Measurements from ENCODE around the gene RPL28.

The RPL28 gene

DNA sequence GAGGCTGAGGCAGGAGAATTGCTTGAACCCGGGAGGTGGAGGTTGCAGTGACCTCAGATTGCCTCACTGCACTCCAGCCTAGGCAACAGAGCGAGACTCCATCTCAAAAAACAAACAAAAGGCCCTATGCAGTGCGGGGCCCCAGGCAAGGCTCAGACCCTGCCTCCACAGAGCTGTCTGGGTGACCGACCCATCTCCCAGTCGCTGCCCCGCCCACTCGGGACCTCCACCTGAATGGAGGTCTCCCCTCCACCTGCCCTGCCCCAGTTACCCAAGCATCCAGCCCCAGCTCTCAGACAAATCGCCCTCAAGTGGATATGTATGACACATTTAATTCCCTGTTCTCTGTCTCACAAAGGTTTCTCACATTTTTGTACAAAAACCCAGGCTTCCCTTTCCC, 20.5 kb upstream of the RPL28 start:
- no peak for DNase-seq (ENCODE audit: low read depth)
- no peak overlapping the region for H3K4me3 ChIP-seq (ENCODE audit: low read depth, low read length)
- TF ChIP-seq, protein P1, sequence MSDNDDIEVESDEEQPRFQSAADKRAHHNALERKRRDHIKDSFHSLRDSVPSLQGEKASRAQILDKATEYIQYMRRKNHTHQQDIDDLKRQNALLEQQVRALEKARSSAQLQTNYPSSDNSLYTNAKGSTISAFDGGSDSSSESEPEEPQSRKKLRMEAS (IDR thresholded peaks at IDR 0.05; ENCODE audit: low read depth, low read length), result no peak
- no peak for TF ChIP-seq MYC (IDR thresholded peaks at IDR 0.05; ENCODE audit: low read depth, low read length)
- no peak for TF ChIP-seq POLR2A (IDR thresholded peaks at IDR 0.05; ENCODE audit: extremely low read depth, insufficient read length)
- TF ChIP-seq, protein P2, sequence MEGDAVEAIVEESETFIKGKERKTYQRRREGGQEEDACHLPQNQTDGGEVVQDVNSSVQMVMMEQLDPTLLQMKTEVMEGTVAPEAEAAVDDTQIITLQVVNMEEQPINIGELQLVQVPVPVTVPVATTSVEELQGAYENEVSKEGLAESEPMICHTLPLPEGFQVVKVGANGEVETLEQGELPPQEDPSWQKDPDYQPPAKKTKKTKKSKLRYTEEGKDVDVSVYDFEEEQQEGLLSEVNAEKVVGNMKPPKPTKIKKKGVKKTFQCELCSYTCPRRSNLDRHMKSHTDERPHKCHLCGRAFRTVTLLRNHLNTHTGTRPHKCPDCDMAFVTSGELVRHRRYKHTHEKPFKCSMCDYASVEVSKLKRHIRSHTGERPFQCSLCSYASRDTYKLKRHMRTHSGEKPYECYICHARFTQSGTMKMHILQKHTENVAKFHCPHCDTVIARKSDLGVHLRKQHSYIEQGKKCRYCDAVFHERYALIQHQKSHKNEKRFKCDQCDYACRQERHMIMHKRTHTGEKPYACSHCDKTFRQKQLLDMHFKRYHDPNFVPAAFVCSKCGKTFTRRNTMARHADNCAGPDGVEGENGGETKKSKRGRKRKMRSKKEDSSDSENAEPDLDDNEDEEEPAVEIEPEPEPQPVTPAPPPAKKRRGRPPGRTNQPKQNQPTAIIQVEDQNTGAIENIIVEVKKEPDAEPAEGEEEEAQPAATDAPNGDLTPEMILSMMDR (IDR thresholded peaks at IDR 0.05; ENCODE audit: low read depth, low read length), result no peak

DNA sequence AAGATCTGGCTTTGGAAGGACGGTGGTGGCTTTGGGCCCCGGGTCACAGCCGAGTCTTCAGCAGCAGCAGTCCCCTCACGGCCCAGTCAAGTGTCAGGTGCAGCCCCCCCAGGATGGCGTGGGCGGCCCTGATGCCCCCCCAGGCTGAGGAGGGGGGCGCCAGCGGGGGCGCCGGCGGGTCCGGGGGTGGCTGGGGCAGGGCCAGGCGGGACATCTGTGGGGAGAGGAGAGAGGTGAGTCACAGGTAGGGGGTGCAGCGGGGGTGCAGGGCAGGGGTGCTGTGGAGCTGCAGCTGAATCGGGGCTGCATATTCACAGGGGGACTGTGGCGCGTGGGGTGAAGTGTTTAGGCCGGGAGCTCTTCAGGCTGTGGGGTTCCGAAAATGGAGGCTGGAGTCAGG, 19.8 kb upstream of the RPL28 start:
- TF ChIP-seq, protein P2 (IDR thresholded peaks at IDR 0.05; ENCODE audit: low read depth, low read length), result no peak
- TF ChIP-seq, protein P1 (IDR thresholded peaks at IDR 0.05; ENCODE audit: low read depth, low read length), result no peak
- no peak for TF ChIP-seq POLR2A (IDR thresholded peaks at IDR 0.05; ENCODE audit: extremely low read depth, insufficient read length)
- DNase-seq (ENCODE audit: low read depth), result no peak
- no peak overlapping the region for H3K4me3 ChIP-seq (ENCODE audit: low read depth, low read length)

DNA sequence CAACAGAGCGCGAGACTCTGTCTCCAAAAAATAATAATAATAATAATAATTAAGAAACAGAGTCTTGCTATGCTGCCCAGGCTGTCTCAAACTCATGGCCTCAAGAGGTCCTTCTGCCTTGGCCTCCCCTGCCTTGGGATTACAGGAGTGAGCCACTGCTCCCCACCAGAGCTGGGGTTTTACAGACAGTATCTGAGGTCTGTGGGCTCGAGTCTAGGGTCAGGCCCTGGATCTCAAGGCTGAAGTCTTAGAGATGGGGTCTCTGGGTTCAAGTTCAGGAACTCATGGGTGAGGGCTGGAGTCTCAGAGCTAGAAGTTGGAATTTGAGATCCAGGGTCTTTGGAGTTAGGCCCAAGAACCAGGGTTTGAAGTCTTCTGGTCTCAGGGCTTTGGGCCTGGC, 18.9 kb upstream of the RPL28 start:
- no peak for DNase-seq (ENCODE audit: low read depth)
- H3K4me3 ChIP-seq (ENCODE audit: low read depth, low read length), result no peak overlapping the region
- TF ChIP-seq POLR2A (IDR thresholded peaks at IDR 0.05; ENCODE audit: extremely low read depth, insufficient read length) (no peak), MYC (IDR thresholded peaks at IDR 0.05; ENCODE audit: low read depth, low read length) (no peak)
- TF ChIP-seq, protein P2 (IDR thresholded peaks at IDR 0.05; ENCODE audit: low read depth, low read length), result no peak

DNA sequence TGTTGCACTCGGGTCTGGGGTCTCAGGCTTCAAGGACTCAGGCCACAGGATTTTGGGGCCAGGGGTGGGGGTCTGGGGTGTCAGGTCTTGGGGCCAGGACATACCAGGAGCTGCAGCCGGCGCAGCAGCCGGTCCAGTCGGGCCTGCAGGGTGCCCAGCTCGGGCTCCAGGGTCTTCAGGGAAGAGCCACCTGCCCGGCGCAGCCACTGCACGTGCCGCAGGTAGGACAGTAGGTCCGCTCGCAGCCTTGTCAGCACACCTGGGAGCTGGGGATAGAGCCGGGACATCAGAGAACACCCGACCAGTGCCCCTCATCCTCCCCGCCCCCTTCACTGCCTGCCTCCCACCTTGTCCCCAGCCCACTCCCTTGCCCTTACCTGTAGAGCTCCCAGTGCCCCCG, 17.6 kb upstream of the RPL28 start:
- no peak overlapping the region for H3K4me3 ChIP-seq (ENCODE audit: low read depth, low read length)
- DNase-seq (ENCODE audit: low read depth), result no peak
- TF ChIP-seq, protein P2 (IDR thresholded peaks at IDR 0.05; ENCODE audit: low read depth, low read length), result no peak
- TF ChIP-seq, protein P1 (IDR thresholded peaks at IDR 0.05; ENCODE audit: low read depth, low read length), result no peak
- TF ChIP-seq MYC (IDR thresholded peaks at IDR 0.05; ENCODE audit: low read depth, low read length), result no peak
- no peak for TF ChIP-seq POLR2A (IDR thresholded peaks at IDR 0.05; ENCODE audit: extremely low read depth, insufficient read length)

DNA sequence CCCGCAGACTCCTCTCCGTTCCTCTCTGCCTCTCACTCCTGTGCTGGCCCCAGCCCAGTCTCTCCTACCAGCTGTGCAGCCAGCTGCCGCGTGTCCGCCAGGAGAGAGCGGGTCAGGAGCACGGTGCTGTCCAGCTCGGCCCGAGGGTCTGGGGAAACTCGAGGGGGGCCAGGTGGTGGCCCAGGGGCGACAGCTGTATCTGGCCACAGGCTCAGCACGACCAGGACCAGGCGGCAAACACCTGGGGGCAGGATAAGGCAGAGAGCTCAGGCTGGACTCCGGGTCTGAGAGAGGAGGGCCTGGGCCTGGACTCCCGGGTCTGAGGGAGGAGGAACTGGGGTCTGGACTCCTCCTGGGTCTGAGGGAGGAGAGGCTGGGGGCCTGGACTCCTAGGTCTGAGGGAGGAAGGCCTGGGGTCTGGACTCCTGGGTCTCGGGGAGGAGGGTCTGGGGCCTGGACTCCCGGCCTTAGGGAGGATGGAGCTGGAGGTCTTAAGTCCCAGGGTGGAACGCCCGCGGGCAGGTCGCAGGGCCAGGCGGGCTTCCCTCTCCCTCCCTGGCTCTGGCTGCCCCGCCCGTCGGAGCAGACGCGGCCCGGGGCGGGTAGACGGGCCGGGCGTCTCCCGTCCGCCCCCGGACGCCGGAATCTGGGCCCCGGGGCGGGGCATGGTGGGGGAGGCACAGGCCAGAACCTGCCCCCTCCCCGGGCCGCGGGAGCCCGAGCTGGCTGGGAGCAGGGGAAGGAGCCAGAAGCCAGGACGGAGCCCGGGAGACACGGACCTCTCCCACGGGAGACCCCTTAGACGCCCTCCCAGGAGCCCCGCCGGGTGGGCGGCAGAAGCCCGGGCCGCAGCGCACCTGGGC, 16.8 kb upstream of the RPL28 start:
- DNase-seq (ENCODE audit: low read depth), result no peak
- TF ChIP-seq, protein P2 (IDR thresholded peaks at IDR 0.05; ENCODE audit: low read depth, low read length), result no peak
- TF ChIP-seq POLR2A (IDR thresholded peaks at IDR 0.05; ENCODE audit: extremely low read depth, insufficient read length), result no peak
- TF ChIP-seq, protein P1 (IDR thresholded peaks at IDR 0.05; ENCODE audit: low read depth, low read length), result no peak
- no peak for TF ChIP-seq MYC (IDR thresholded peaks at IDR 0.05; ENCODE audit: low read depth, low read length)
- no peak overlapping the region for H3K4me3 ChIP-seq (ENCODE audit: low read depth, low read length)

Measured in NB4 (cell line).